Prostate gland (tissue), 2 donors: ENCODE data around the gene TIMP4.
A peak's percentile ranks its signal among the peaks of the same experiment; 100 is the strongest.

Experiments used
- POLR2A ChIP-seq: fragments of 450-650 bp; IDR thresholded peaks from one replicate; pipeline ENCODE4 v1.6.1; 2016; ENCODE audit warnings: antibody characterized with exemption, mild to moderate bottlenecking
- POLR2AphosphoS5 ChIP-seq: sonication (generic); formaldehyde crosslinking; IDR thresholded peaks from one replicate; pipeline ENCODE4 v1.6.1; 2017; ENCODE audit warnings: antibody characterized with exemption
- TF ChIP-seq, protein P1 (sequence below), 4 experiments: fragments of 200-600 bp in 2 of 4; fragments of 450-650 bp in 2 of 4; sonication (generic) in 2 of 4; IDR thresholded peaks; 1 replicate in 3 of 4; 2 replicates in 1 of 4; pipeline ENCODE4 v1.5.1; 2016 to 2019; ENCODE audit warnings: antibody characterized with exemption in 4 of 4, mild to moderate bottlenecking in 2 of 4, moderate library complexity in 2 of 4

DNA sequence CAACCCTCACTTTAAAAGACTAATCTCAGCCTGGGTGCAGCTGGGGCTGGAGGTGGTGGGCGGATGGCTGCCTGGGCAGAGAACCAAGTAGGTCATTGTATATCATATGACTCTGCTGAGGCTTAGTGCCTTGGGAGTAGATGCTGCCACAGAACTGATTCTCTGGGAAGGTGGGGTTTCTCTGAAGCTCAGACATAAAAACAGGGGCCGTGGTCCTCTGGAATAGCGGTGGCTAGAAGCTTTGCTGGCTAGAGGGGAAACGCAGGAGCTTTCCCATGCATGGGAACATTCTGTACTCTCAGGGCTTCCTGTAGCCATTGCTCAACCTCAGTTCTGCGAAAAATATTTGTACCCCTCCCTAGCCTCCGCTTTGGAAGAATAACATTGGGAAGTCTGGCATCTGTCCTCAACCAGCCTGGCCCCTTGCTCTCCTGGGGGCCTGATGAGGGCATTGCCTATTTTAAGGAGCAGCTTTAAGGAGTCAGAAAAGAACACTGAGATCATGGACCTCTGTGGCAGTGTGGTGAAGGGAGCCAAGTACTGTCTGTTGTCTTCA is 14.7 kb downstream of the TIMP4 start:
- TF ChIP-seq, protein P1, sequence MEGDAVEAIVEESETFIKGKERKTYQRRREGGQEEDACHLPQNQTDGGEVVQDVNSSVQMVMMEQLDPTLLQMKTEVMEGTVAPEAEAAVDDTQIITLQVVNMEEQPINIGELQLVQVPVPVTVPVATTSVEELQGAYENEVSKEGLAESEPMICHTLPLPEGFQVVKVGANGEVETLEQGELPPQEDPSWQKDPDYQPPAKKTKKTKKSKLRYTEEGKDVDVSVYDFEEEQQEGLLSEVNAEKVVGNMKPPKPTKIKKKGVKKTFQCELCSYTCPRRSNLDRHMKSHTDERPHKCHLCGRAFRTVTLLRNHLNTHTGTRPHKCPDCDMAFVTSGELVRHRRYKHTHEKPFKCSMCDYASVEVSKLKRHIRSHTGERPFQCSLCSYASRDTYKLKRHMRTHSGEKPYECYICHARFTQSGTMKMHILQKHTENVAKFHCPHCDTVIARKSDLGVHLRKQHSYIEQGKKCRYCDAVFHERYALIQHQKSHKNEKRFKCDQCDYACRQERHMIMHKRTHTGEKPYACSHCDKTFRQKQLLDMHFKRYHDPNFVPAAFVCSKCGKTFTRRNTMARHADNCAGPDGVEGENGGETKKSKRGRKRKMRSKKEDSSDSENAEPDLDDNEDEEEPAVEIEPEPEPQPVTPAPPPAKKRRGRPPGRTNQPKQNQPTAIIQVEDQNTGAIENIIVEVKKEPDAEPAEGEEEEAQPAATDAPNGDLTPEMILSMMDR (IDR thresholded peaks at IDR 0.05): no peak
- TF ChIP-seq POLR2A: no peak
- TF ChIP-seq POLR2AphosphoS5: peak; percentile 52
